Suprapubic skin (tissue), 3 donors: ENCODE results near the gene CSKMT.

Source experiments
- CTCF ChIP-seq, 2 donors: fragments of 200-600 bp in 1 of 2; fragments of 450-650 bp in 1 of 2; sonication (generic) in 1 of 2; IDR thresholded peaks; one replicate each; pipeline ENCODE4 v1.5.1; 2016 to 2019; ENCODE audit warnings: antibody characterized with exemption in 2 of 2, mild to moderate bottlenecking in 1 of 2, moderate library complexity in 1 of 2
- EP300 ChIP-seq: sonication (generic); formaldehyde crosslinking; IDR thresholded peaks from one replicate; pipeline ENCODE4 v1.6.1; 2017; ENCODE audit warnings: antibody characterized with exemption
- POLR2A ChIP-seq, 2 donors: fragments of 450-650 bp; IDR thresholded peaks; one replicate each; pipeline ENCODE4 v1.6.1; 2017; ENCODE audit warnings: antibody characterized with exemption in 2 of 2, mild to moderate bottlenecking in 2 of 2, moderate library complexity in 2 of 2

GRCh38 chr11:62622476-62623089 lies 42.5 kb upstream of the CSKMT start:
- no peak for TF ChIP-seq CTCF (IDR thresholded peaks at IDR 0.05)
- TF ChIP-seq POLR2A (IDR thresholded peaks at IDR 0.05), result no peak
- no peak for TF ChIP-seq EP300
